ENCODE data around the gene ONECUT2.
"Not testable (repeated sequence)": the region's sequence is repeated elsewhere in the genome, so short reads cannot be mapped to it uniquely, and the experiment has no call there.

The ONECUT2 gene

DNA sequence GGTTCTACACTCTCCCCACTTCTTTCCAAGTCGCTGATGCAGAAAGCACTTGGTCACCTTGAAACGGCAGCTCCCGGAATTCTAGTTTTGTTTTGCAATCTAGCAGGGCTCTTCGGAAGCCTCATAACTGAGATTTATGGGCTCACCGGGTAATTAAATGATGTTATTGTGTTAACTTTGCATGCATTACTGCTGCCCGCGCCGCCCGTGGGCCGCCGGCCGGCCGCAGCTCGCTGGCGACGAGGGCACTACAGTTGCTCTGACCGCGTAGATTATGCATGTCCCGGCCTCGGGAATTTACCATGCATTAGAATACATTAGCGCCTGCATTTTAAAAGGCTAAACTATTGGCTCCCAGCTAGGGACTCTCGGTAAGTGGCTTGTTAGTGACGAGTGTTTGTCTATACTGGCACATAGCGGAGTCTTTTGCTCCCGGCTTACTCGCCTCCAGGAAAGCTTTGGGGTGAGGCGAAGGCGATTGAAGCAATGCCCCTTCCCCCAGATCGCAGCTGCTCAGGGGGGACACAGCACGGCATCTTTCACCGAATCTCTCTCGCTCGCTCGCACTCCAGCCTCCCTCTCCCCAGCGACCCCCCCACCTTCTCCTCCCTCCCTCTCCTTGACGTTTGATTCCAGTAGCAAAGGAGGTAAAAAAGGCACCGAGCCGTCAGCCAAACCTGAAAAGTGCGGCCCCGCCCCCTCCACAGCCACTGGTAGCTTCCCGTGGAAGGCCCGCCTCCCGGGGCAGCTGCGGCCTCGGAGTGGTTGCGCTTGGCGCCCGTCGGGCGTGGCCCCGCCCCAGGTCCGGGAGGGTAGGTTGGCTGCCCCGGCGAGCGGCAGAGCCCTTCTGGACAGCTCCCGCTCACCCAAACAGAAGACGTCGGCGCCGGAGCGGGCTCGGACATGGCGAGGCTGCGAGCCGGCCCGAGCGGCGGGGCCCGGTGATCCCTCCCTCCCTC is at the start of gene ONECUT2:
Gene ONECUT2 (plus strand): TSS at position 839 of the 959 bp plus-strand sequence. CDS start 343 bp downstream, outside the sequence.
- peak; percentile 99 for DNase-seq (ENCODE audit: low spot score)

DNA sequence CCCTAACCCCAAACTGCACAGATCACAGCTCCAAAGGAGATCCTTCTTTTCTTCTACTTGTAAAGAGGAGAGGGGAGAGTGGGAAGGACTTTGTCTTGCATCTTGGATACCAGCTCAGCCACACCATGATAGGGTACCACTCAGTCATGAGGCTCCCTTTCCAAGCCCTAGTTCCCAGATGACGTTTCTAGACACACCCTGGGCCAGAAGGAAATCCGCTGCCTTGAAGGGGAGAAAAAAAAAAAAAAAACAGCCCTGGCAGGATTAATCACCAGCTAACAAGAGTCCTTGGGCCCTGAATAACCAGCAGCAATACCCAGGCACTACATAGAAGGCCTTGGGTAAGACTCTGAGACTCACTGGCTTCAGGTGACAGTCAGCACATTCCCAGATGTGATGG is 45.9 kb upstream of the ONECUT2 start:
- peak; percentile 5 for DNase-seq (ENCODE audit: low spot score)

DNA sequence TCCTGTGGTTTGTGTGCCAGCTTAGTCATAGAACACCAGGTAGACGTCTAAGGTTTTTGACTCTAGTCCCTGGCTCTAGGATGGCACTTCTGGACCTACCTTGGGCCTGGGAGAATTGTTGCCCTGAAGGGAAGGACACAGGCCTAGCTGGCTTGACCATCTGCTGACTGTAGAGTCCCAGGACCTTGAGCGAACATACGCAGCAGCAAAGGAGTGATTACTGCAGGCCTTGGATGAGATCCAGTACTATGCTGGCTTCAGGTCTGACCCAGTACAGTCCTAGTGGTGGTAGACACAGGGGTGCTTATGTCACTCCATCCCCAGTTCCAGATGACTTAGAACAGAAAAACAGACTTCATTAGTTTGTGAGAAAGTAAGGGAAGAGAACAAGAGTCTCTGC is 45.1 kb upstream of the ONECUT2 start:
- DNase-seq (ENCODE audit: low spot score), result no peak

DNA sequence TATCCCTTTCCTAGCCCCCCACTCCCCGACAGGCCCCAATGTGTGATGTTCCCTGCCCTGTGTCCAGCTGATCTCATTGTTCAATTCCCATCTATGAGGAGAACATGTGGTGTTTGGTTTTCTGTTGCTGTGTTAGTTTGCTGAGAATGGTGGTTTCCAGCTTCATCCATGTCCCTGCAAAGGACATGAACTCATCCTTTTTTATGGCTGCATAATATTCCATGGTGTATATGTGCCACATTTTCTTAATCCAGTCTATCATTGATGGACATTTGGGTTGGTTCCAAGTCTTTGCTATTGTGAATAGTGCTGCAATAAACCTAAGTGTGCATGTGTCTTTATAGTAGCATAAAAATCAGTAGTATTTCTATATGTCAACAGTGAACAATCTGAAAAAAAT is 40.4 kb upstream of the ONECUT2 start:
- not testable (repeated sequence) for DNase-seq (ENCODE audit: low spot score)

DNA sequence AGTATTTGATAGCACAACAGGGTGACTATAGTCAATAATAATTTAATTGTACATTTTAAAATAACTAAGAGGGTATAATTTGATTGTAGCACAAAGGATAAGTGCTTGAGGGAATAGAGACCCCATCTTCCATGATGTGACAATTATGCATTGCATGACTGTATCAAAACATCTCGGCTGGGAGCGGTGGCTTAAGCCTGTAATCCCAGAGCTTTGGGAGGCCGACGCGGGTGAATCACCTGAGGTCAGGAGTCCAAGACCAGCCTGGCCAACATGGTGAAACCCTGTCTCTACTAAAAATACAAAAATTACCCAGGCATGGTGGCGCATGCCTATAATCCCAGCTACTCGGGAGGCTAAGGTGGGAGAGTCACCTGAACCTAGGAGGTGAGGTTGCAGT is 38.3 kb upstream of the ONECUT2 start:
- not testable (repeated sequence) for DNase-seq (ENCODE audit: low spot score)

DNA sequence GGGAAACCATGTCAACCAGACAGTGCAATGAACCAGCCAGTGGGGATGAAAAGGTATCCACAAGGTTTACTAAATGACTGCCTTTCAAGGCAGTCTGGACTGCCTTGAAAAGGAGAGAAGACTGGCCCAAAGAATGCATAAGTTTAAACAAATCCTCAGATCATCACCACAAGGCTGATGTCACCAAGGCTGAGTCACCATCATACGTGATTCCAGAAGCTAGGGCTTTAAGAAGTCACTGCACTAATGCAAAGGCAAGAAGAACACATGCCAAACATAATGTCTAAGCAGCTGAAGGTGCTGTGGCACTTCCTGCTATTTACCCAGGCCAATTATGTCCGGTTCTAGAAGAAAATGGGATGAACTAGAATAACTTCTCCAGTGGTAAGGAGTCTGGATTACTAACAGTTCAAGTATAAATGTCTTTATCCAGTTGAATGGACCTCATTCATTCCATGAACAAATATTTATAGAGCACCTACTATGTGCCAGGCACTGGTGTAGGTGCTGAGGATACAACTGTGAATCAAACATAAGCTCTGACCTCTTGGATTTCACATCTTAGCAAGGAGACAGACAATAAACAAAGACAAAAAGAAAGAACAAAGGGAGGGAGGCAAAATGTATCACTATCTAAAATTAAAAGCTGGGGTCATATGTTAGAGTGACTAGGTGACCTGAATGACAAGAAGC is 37.6 kb upstream of the ONECUT2 start:
- no peak for DNase-seq (ENCODE audit: low spot score)

DNA sequence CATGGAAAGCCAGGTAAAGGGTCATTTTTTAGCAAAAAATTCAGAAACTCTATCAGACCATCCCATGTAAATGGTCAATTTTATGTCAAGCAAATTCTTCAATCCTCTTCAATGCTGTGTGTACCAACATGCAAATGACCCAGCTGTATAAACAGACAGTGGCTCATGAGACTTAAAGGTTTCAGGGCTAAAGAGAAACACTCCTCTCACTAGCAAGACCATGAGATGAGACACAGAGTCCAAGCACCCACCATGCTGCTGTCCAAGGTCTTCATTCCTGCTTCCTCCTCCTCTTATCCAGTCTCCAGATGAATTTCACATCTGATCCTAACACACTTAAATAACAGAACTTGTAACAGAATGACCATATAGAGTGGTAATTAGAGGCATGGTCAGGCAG is 30.8 kb upstream of the ONECUT2 start:
- no peak for DNase-seq (ENCODE audit: low spot score)

DNA sequence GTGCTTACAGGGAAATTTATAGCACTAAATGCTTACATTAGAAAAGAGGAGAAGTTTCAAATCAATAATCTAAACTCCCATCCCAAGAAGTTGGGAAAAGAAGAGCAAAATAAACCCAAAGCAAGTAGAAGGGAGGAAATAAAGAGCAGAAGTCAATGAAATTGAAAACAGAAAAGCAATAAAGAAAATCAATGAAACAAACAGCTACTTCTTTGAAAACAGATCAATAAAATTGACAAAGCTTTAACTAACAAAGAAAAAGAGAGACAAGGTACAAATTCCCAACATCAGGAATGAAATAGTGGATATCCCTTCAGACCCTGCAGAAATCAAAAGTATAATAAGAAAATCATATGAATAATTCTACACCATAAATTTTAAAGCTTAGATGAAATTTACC is 25.5 kb upstream of the ONECUT2 start:
- no peak for DNase-seq (ENCODE audit: low spot score)

DNA sequence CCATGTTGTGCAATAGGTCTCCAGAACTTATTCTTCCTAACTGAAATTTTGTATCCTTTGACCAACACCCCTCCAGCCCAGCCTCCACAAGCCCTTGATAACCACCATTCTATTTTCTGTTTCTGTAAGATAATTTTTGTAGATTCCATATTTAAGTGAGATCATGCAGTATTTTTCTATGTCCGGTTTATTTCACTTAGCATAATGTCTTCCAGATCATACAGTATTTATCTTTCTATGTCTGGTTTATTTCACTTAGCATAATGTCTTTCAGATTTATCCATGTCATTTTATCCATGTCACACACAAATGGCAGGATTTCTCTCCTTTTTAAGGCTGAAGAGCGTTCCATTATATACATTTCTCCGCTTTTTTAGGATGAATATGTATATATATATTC is 24.4 kb upstream of the ONECUT2 start:
- no peak for DNase-seq (ENCODE audit: low spot score)

DNA sequence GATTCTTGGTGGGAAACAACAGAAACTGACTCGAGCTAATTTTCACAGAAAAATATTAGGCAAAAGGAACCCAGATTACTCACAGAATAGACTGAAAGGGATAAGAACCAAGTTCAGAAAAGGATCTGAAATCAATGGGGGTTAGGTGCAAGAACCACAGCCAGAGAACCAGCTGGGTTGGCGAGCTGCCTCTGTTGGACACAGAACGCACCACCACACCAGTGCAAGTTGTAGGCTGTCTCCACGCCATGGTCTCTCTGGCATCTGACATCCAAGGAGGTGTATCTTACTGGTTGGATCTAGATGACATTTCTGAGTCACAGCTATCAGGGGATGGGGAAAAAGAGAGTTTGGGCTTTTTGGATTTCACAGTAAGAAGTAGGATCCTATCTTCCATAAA is 18.6 kb upstream of the ONECUT2 start:
- DNase-seq (ENCODE audit: low spot score), result no peak

DNA sequence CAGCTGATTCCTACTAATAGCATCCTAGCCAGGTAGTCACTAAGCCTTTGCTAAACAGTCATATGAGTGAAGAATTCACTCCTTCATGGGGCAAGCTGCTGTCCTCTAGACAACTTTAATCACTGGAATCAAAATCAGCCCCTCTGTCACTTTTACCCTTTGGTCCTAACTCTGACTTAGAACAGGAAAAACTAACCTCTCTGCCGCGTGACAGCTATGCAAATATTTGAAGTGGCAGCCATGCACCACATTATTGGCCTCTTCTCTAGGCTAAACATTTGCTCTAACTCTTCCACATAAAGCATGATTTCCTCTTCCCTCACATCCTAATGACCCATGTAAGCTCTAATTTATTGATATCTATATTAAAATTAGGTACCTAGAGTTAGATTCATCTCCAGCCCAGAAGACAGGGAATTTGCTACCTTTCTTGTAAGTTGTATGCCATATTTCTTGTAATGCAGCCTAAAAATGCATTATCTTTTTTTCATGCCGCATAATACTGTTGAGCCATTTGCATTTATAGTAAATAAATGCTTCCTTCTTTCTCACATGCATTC is 12.8 kb upstream of the ONECUT2 start:
- DNase-seq (ENCODE audit: low spot score), result no peak

DNA sequence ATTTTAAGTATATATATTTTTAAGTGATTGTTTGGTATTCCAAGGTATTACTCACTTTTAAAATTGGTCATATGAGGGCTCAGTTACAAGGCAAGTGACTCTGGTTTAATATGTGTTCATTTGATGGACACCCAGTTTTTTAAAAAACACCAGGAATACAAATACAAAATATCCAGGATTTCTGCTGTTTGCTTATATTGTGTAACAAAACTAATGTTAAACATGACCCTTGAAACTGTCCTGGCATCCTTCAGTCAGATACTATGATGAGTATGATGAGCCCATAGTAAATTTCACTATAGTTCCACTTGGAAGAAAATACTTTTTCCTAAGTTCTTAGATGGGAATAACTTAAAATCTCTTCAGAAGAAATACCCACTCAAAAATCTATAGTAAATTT is 11.4 kb upstream of the ONECUT2 start:
- no peak for DNase-seq (ENCODE audit: low spot score)

DNA sequence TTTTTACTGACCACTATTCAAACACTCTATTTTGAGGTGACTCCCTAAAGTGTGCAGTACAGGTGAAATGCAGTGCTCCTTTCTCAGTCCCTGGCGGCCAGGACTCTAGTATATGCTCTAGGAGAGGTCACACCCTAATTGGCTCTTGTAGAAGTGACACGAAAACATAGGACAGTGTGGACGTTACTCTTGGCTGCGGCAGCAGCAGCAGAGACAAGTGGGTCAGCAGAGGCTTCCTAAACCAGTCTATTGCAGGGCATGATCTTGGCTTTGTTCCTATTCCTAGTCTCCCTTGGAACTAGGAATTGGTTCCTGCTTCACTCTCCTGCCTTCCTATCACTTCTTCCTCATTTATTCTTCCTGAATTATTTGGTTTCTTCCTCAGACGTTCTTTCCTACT is 10.1 kb upstream of the ONECUT2 start:
- DNase-seq (ENCODE audit: low spot score), result no peak

DNA sequence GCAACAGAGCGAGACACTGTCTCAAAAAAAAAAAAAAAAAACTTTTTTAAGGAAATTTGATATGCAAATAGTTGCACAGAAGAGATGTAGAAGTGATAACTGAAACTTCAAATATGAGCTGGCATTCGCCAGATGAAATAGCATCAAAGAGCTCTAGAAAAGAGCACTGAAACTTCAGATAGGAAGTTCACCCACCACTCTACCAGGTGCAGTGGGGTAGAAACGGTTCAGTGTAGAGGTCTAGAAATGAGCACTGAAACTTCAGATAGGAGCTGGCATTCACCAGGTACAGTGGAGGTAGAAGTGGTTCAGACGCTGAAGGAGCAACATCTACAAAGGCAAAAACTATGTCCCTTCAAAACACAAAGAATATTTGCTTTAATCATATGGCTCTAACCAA is 9.0 kb upstream of the ONECUT2 start:
- DNase-seq (ENCODE audit: low spot score), result no peak

DNA sequence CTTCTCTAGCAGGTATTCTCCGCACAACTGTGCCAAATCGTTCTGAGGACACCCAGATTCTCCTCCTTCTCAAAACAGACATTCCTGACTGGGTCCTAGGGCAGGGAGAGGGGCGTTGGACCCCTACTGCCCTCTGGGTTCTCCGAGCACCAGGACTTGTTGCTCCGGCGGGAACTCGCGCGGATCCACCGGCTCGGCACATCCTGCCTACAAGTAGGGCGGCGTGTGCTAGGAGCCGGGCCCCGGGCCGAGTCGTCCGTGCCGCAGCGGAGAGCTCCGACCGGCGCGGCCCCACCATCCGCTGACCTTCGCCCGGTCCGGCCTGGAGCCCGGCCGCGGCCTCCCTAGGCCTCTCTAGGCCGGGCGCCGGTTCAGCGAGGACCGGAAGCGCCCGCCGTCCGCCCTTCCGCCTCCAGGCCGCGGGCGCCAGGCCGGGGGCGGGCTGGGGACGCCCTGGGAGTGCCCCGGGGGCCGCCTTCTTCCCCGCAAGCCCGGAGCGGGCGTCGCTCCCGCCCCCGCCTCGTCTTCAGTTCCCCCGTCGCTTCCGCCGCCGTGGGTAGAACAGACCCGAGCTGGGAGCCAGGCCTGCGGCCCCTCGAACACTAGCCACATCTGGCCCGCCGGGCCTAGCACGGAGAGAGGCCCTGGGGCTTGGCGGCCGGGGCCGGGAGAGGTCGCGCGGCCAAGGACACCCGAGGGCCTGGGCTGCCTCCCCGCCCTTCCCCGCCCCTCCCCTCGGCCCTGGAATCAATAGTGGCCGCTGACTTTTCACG is 7.6 kb upstream of the ONECUT2 start:
- no peak for DNase-seq (ENCODE audit: low spot score)

DNA sequence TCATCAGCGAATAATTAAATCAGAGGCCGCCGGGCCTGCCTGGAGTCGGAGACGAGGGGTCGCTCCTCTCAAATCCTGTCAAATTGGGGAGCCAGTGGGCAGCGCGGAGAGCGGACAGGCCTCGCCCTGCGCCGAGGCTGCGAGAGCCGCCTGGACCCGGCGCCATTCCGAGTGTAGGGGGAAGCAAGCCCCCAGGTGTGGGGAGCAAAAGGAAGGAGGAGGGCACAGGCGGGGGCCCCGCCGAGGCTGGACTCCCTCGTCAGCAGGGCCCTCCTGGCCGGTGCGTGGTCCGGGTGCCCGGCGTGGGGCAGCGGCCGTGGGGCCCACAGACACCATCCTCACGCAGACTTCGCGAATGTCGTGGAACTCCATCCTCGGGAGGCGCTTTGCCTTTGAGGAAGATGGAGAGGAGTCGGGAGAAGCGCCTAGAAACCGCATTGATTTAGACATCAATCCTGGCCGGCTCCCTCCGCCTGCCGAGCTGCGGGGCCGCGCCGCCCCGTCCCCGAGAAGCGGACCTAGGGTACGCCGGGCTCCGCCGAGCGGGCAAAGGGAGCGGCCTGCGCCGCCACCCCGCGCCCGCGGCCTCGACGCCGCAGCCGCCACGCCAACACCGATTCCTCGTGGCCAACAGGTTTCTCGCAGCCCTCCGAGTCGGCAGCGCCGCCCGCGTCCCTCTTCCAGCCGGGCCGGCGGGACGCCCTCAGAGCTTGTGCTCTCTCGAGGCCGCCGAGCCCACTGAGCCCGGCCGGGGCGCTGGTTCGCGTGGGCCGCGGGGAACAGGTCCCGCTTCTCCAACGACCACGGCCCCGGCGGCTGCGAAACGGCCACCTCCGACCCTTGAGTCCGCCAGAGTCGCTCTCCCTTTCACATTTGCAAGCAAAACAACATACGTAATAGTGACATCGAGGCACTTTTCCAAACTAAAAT is 6.7 kb upstream of the ONECUT2 start:
- no peak for DNase-seq (ENCODE audit: low spot score)

DNA sequence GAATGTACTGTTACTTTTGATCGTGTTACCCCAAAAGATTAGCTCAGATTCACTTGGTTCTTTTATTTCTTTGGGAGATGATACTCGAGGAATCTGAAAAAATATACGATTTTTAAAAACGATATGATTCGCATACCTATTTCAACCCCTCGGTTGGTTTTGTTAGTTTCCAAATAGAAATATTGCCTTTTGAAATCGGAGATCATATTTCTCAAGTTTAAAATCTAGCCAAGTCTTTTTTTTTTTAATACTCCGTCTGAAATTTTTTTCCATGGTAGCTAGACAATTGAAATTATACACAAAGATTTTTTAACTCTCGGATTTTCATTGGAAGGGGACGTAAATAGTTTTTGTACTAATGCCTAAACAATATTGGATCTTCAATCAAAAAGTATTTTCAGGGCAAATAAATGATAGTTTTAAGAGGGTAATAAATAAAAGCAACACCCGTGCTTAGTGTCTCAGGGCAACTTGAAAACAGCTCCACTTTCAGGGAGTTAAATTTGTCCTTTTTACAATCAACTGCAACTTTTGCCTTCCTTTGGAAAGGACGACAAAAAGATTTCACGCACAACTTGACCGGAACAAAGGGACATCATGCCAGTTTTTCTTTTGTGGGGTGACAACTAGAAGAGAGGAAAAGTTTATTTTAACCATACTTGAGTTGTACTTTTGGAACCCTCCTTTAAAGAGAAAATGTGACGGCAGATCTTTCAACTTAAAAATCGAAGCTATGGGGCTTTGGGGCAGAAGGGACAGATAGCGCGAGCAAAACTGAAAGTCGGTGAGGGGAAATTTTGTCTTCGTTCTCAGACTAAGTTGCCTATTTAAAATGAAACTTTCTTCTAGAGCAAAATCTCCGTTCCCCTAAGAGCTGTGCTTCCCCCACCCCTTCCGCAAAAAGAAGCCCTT is 5.8 kb upstream of the ONECUT2 start:
- no peak for DNase-seq (ENCODE audit: low spot score)

DNA sequence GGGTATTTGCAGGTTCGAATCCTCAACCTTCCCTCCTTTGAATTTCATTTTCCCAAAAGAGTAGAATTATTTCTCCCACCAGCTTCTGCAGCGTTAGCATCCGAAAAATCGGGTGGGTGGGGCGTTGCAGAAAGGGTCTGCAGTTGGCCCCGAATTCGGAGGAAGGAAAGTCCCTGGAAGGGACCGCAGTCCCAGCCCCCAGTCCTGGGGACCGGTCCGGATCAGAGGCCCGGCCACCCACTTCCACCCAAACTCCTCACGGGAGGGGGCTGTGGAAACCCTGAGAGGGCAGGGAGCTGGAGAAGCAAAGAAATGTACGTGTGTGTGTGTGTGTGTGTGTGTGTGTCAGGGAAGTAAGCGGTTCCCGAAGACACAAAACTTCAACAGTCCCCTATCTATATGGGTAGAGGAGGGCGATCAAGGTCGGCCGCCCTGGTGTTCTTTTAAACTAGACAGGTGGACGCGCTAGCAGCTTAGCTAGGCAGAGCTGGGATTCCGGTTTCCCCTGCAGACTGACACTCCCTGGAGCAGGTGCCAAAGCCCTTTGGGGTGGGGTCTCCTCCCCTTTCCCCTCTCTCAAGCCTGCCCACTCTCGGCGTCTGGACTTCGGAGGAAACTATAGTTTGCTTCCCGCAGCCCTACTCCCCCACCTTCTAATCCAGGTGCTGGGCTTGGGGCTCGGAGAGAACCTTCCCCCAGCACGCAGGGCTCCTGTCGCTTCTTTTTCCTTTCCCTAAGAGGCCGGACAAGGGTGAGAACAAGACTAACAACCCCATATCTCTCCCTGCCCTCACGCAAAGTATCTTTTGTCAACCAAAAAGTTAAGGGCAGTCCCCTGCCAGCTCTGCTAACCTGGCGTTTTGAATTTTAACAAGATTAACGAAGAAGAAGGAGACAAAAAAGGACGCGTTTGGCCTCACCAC is 4.8 kb upstream of the ONECUT2 start:
- no peak for DNase-seq (ENCODE audit: low spot score)

DNA sequence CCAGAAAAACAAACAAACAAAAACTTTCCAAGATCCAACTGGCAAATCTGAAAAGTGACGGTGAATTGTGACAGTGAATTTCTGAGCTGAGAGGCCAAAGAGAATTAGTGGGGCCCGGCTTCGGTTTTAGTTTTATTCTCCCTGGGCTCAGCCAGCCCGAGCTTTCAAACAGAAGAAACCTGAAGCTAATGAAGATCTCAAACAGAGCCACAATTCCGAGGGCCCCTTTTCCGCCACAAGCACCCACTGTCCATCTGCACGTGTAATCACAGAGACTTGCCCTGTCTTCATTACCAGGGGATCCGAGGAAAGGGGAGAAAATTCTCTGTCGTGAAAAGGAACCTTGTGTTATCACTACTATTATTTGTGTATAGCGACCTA is 4.2 kb upstream of the ONECUT2 start:
- DNase-seq (ENCODE audit: low spot score), result no peak

All from D341Med (cell line).